ENCODE results near the gene FYTTD1. TPM values are rescaled to one million over a fixed set of nuclear protein-coding genes. Genes with fewer than 3 reads are reported as not detected.

FYTTD1 gene
- total and polyA plus RNA-seq, 4 donors: 12.1 to 90.2 (median 29.2) TPM

GRCh38 chr3:197801891-197802778, 52.5 kb downstream of the FYTTD1 start:
- no peaks in the 10 kb centered on the region for H3K27me3 ChIP-seq (ENCODE audit: control insufficient read depth in 3 of 3, insufficient read depth in 3 of 3, low read length in 2 of 3)
- H3K27ac ChIP-seq (ENCODE audit: low read depth in 1 of 2, low read length in 1 of 2): no peak overlapping the region
- no peak overlapping the region for H3K9ac ChIP-seq (ENCODE audit: insufficient read depth in 1 of 2, low read length in 2 of 2)
- no peak overlapping the region for H3K4me3 ChIP-seq
- TF ChIP-seq, protein P1, sequence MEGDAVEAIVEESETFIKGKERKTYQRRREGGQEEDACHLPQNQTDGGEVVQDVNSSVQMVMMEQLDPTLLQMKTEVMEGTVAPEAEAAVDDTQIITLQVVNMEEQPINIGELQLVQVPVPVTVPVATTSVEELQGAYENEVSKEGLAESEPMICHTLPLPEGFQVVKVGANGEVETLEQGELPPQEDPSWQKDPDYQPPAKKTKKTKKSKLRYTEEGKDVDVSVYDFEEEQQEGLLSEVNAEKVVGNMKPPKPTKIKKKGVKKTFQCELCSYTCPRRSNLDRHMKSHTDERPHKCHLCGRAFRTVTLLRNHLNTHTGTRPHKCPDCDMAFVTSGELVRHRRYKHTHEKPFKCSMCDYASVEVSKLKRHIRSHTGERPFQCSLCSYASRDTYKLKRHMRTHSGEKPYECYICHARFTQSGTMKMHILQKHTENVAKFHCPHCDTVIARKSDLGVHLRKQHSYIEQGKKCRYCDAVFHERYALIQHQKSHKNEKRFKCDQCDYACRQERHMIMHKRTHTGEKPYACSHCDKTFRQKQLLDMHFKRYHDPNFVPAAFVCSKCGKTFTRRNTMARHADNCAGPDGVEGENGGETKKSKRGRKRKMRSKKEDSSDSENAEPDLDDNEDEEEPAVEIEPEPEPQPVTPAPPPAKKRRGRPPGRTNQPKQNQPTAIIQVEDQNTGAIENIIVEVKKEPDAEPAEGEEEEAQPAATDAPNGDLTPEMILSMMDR (IDR thresholded peaks at IDR 0.05; ENCODE audit: control extremely low read depth, extremely low read depth): no peak
- H3K4me1 ChIP-seq (ENCODE audit: control insufficient read depth in 5 of 5, insufficient read depth in 5 of 5, low read length in 5 of 5): peaks cover 0 to 19% (median 0%) of the 10 kb centered on the region in 5 donors
- H3K9me3 ChIP-seq (ENCODE audit: control insufficient read depth in 4 of 4, insufficient read depth in 3 of 4, low read length in 3 of 4): no peaks in the 10 kb centered on the region
- WGBS, 2 donors: 64% methylated on average over 8 of the region's 8 CpGs
- no peaks in the 10 kb centered on the region for H3K36me3 ChIP-seq (ENCODE audit: control insufficient read depth in 4 of 4, insufficient read depth in 4 of 4, low read length in 4 of 4)
- DNase-seq (no peak), ATAC-seq (ENCODE audit: insufficient read depth, low FRiP score) (no peak)

- ATAC-seq (ENCODE audit: insufficient read depth, low FRiP score): no peak
- Histone ChIP-seq H3K9me3 (ENCODE audit: control insufficient read depth in 4 of 4, insufficient read depth in 3 of 4, low read length in 3 of 4) (no peaks in the 10 kb centered on the region), H3K36me3 (ENCODE audit: control insufficient read depth in 4 of 4, insufficient read depth in 4 of 4, low read length in 4 of 4) (no peaks in the 10 kb centered on the region), H3K27me3 (ENCODE audit: control insufficient read depth in 3 of 3, insufficient read depth in 3 of 3, low read length in 2 of 3) (no peaks in the 10 kb centered on the region), H3K27ac (ENCODE audit: low read depth in 1 of 2, low read length in 1 of 2) (no peak overlapping the region), H3K9ac (ENCODE audit: insufficient read depth in 1 of 2, low read length in 2 of 2) (no peak overlapping the region), H3K4me1 (ENCODE audit: control insufficient read depth in 5 of 5, insufficient read depth in 5 of 5, low read length in 5 of 5) (peaks cover 0 to 17% (median 0%) of the 10 kb centered on the region in 5 donors), H3K4me3 (no peak overlapping the region)
- WGBS, 2 donors: 97% methylated on average over 3 of the region's 3 CpGs
- TF ChIP-seq, protein P1 (IDR thresholded peaks at IDR 0.05; ENCODE audit: control extremely low read depth, extremely low read depth): no peak
- DNase-seq: no peak
Measured at GRCh38 chr3:197802779-197803459, 53.2 kb downstream of the FYTTD1 start.

- H3K9ac ChIP-seq (ENCODE audit: insufficient read depth in 1 of 2, low read length in 2 of 2): no peak overlapping the region
- no peak overlapping the region for H3K4me3 ChIP-seq
- peaks cover 0 to 3% (median 0%) of the 10 kb centered on the region in 4 donors for H3K36me3 ChIP-seq (ENCODE audit: control insufficient read depth in 4 of 4, insufficient read depth in 4 of 4, low read length in 4 of 4)
- TF ChIP-seq, protein P1 (IDR thresholded peaks at IDR 0.05; ENCODE audit: control extremely low read depth, extremely low read depth): no peak
- WGBS, 2 donors: 79 to 84% methylated on average over 4 of the region's 4 CpGs
- DNase-seq: no peak
- H3K4me1 ChIP-seq (ENCODE audit: control insufficient read depth in 5 of 5, insufficient read depth in 5 of 5, low read length in 5 of 5): peaks cover 0 to 25% (median 1%) of the 10 kb centered on the region in 5 donors
- no peaks in the 10 kb centered on the region for H3K27me3 ChIP-seq (ENCODE audit: control insufficient read depth in 3 of 3, insufficient read depth in 3 of 3, low read length in 2 of 3)
- H3K27ac ChIP-seq (ENCODE audit: low read depth in 1 of 2, low read length in 1 of 2): no peak overlapping the region
- H3K9me3 ChIP-seq (ENCODE audit: control insufficient read depth in 4 of 4, insufficient read depth in 3 of 4, low read length in 3 of 4): no peaks in the 10 kb centered on the region
- ATAC-seq (ENCODE audit: insufficient read depth, low FRiP score): no peak
Measured at GRCh38 chr3:197804511-197804910, 54.8 kb downstream of the FYTTD1 start.

Data from lung (tissue), 12 donors.